HFF-Myc (cell line): ENCODE measurements around the gene MYBPC3.

Experiments
- DNase-seq: peaks from one replicate; pipeline ENCODE4 v3.0.0-alpha.2; 2011; ENCODE audit warnings: low read depth; ENCODE audit errors: extremely low read depth
- H3K4me3 ChIP-seq: replicated peaks from 2 replicates; pipeline ENCODE4 v1.5.1; 2011; ENCODE audit warnings: low read depth, mild to moderate bottlenecking, control low read depth, low read length
- TF ChIP-seq, protein P1 (sequence below): IDR thresholded peaks from 2 replicates; pipeline ENCODE4 v1.5.1; 2012; ENCODE audit warnings: mild to moderate bottlenecking, low read depth, low read length, control low read depth; ENCODE audit errors: missing control alignments

MYBPC3 gene

DNA sequence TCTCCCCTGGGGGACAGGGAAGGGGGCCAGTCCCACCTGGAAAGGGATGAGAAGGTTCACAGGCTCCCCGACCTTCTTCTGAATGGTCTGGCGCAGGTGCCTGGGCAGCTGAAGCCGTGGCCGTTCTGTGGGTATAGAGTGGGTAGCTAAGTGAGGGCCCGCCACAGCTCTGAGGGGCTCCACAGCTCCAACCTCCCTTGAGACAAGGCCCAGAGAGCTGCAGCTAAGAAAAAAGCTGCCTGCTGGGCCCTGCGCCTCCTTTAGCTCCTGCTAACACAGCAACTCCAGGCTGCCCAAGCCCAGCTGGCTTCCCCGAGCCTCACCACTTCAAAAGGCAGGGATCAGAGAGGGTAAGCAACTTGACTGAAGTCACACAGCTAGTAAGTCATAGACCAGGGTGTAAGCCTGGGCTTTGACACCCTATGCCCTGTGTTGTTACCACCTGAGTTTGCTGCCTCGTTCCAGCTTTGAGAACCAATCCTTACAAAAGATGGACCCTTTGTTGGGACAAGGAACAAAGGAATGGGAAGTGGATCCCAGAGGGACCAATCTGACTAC lies 18.5 kb downstream of the MYBPC3 start:
- no peak overlapping the region for H3K4me3 ChIP-seq
- DNase-seq, result no peak
- TF ChIP-seq, protein P1, sequence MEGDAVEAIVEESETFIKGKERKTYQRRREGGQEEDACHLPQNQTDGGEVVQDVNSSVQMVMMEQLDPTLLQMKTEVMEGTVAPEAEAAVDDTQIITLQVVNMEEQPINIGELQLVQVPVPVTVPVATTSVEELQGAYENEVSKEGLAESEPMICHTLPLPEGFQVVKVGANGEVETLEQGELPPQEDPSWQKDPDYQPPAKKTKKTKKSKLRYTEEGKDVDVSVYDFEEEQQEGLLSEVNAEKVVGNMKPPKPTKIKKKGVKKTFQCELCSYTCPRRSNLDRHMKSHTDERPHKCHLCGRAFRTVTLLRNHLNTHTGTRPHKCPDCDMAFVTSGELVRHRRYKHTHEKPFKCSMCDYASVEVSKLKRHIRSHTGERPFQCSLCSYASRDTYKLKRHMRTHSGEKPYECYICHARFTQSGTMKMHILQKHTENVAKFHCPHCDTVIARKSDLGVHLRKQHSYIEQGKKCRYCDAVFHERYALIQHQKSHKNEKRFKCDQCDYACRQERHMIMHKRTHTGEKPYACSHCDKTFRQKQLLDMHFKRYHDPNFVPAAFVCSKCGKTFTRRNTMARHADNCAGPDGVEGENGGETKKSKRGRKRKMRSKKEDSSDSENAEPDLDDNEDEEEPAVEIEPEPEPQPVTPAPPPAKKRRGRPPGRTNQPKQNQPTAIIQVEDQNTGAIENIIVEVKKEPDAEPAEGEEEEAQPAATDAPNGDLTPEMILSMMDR, result no peak

DNA sequence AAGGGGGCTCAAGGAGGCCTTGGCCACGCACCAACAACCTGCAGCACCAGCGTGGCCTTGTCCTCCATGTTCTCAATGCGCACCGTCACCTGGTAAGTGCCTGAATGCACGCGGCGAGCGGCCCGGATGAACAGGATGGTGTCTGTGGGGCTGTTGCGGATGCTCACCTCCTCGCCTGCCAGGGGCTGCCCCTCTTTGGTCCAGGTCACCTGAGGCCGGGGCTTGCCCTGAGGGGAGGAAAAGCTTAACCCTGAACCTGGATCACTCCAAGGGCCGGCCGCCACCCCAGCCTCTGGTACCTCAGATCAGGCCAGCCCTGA lies 19.0 kb downstream of the MYBPC3 start:
- TF ChIP-seq, protein P1, result no peak
- no peak overlapping the region for H3K4me3 ChIP-seq
- no peak for DNase-seq

DNA sequence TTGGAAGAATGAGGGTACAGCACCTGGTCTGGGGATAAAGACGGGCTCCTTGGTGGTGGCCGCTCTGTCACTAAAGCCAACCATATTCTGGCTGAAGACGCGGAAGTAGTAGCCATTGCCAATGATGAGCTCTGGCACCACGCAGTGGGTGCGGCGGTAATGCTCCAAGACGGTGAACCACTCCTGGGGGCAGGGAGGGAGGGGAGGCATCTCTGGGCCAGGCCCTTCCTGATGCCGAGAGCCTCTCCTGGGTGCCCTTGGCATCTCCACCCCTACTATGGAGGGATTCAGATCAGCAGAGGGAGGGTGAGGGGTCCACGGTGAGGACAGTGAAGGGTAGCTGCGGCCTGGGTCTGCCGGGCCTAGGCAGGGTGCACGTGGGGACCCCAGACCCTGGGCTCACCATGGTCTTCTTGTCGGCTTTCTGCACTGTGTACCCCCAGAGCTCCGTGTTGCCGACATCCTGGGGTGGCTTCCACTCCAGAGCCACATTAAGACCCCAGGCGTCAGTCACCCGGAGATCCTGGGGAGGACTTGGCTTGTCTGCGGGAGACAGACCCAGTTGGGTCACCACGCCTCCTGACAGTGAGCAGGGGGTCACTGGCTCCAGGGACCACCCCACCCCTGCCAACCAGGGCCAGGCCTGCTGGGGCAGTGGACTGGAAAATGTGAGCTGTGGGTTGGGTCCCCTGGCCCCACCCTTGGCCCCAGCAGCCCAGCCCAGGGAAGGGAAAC lies 19.5 kb downstream of the MYBPC3 start:
- H3K4me3 ChIP-seq, result no peak overlapping the region
- DNase-seq, result no peak
- TF ChIP-seq, protein P1, result no peak

DNA sequence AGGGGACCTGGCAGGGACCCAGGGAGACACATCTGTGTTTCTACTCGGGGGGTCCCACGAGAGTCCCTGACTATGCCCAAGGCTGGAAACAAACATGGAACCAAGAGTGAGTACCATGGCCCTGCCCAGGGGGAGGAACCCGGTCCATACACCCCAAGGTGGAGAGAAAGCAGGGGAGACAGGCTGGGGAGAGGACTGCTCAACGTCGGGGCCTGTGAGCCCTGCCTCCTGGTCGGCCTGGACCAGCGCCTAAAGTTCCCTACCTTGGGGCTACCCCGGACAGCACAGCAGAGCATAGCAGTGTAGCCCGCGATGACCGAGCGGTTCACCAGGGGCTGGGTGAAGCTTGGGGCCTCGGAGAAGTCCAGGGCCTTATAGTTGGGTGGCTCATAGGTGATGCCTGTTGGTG lies 20.2 kb downstream of the MYBPC3 start:
- no peak overlapping the region for H3K4me3 ChIP-seq
- TF ChIP-seq, protein P1, result no peak
- DNase-seq, result no peak

DNA sequence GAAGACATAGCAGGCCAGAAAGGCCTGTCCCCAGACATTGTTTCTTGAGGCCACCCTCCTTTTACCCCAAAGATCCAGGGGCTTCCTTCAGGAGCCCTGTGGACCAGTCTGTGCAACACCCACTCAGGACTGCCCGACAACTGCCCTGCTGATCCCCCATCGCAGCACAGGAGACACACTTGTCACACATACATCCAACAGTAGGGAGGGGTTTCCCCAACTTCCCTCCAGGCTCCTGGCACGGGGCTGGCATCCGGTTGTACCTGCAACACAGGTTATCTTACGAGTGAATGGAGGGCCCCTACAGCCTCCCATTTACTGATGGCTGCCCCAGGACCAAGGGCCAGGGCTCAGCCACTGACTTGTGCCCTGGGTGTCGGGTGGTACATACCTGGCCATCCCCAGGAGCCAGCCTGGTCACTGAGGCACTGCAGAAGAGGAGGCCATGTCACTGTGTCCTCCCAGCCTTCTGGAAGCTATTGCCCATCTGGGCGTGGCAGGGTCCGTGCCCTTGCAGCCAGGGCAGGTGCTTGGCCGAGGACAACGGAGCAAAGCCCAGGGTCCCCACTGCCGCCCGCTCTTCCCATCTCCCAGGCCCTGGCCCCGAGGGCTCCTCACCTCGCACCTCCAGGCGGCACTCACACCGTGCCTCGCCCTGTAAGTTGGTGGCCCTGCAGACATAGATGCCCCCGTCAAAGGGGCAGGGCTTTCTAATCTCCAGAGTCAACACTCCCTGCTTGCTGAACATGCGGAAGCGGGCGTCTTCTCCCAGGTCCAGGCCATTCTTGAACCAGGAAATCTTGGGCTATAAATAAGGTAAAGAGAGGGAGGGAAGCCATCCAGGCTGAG lies 20.8 kb downstream of the MYBPC3 start:
- TF ChIP-seq, protein P1, result no peak
- no peak overlapping the region for H3K4me3 ChIP-seq
- DNase-seq, result no peak

DNA sequence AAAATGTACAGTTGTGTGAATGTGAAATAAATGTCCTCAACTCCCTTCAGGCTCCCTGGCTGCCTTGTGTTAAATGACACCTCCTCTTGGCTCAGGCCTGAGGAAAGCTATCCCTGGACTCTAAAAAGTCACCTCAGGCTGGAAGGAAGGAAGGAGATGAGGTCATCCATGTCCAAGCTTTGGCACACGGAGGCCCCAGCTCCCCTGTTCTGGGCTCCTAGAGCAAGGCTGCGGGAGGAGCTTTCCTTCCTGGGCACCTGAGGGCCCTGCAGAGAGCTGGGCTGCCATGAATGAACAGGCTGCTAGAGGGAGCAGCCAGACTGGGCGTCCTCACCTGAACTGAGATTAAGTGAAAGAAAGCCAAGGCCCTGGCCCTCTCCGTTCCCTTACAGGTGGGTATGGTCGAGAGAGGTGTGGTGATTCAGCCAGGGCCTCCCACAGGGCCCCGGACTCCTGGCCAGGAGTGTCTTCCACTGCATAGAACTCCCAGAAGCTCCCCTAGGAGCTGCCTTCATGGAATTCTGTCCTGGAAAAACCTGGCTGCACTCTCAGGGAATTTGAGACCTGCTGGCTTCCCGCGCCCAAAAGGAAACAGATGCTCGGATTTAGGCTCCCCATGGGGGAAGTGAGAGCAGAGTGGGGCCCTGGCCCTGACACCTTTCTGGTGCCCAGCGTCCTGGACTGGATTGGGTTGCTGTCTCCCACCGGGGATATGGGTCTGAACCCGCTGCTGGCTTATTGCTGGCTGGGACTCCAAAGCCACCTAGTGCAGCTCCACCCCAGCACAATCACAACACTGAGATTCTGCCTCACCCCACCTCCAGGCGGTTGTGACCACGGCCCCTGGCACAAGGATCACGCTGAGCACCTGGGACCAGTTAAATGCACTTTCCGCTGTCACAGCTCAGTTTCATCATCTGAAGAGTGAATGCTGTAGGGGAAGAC lies 22.2 kb downstream of the MYBPC3 start:
- no peak overlapping the region for H3K4me3 ChIP-seq
- DNase-seq, result no peak
- TF ChIP-seq, protein P1, result no peak
